Right atrium auricular region (tissue), 2 donors: ENCODE results near the gene SFTA2. TPM values are rescaled to one million over a fixed set of nuclear protein-coding genes. Genes with fewer than 3 reads are reported as not detected.

Experiments
- DNase-seq: peaks from one replicate; pipeline ENCODE4 v3.0.0-alpha.2; 2019; ENCODE audit warnings: low spot score
- H3K27ac ChIP-seq, 2 donors: fragments of 200-600 bp; sonication (generic); 1 replicate in 1 of 2; 2 replicates in 1 of 2; pipeline ENCODE4 v1.5.1; 2016 to 2019
- H3K27me3 ChIP-seq, 2 donors: fragments of 200-600 bp; sonication (generic); one replicate each; pipeline versions ENCODE4 v1.5.1 to v1.6.0; 2017 to 2019
- H3K36me3 ChIP-seq: fragments of 200-600 bp; sonication (generic); one replicate; pipeline ENCODE4 v1.5.1; 2016
- H3K4me1 ChIP-seq, 2 donors: fragments of 200-600 bp; sonication (generic); one replicate each; pipeline versions ENCODE4 v1.5.1 to v1.6.0; 2017 to 2019
- H3K4me3 ChIP-seq, 2 donors: fragments of 200-600 bp; sonication (generic); 1 replicate in 1 of 2; 2 replicates in 1 of 2; pipeline ENCODE4 v1.5.1; 2017 to 2019; ENCODE audit warnings: mild to moderate bottlenecking in 1 of 2, moderate library complexity in 1 of 2
- H3K9me3 ChIP-seq, 2 donors: fragments of 200-600 bp; sonication (generic); one replicate each; pipeline ENCODE4 v1.5.1; 2019
- CTCF ChIP-seq, 2 donors: fragments of 200-600 bp; sonication (generic); IDR thresholded peaks; one replicate each; pipeline ENCODE4 v1.5.1; 2019; ENCODE audit warnings: antibody characterized with exemption in 2 of 2
- microRNA-seq, 2 donors: library from miRNA; unstranded; fragments of <30 nt; microRNA quantifications; one replicate each; pipeline ENCODE4, GENCODE V29; 2016 to 2017; ENCODE audit warnings: borderline number of aligned reads in 2 of 2, borderline replicate concordance in 1 of 2
- total RNA-seq, 2 donors: library from RNA; depleted of rRNA; stranded (reverse); fragments of >200 nt; gene quantifications; one replicate each; pipeline ENCODE4 v1.1.0, GENCODE V29; 2016

Gene SFTA2
- total RNA-seq, 2 donors from 2014 or later: not detected

GRCh38 chr6:30883685-30884520 is 48.1 kb downstream of the SFTA2 start, which contains the start of gene DDR1:
Gene DDR1, plus strand, starts transcription at chr6:30884519. Its CDS starts 4,211 bp downstream, at chr6:30888730.
- H3K27ac ChIP-seq: peak within 1 kb of the TSS; percentile 88 to 95
- peak within 1 kb of the TSS; percentile 66 to 88 for H3K4me3 ChIP-seq
- no peaks in the 10 kb centered on the region for H3K36me3 ChIP-seq
- H3K27me3 ChIP-seq: no peaks in the 10 kb centered on the region
- DNase-seq: no peak
- TF ChIP-seq CTCF (IDR thresholded peaks at IDR 0.05): no peak
- peaks cover 0 to 59% of the 10 kb centered on the region in 2 donors for H3K4me1 ChIP-seq
- no peaks in the 10 kb centered on the region for H3K9me3 ChIP-seq

- H3K4me3 ChIP-seq: peak overlapping the region in 1 of 2 donors; percentile 88
- H3K36me3 ChIP-seq: no peaks in the 10 kb centered on the region
- TF ChIP-seq CTCF (IDR thresholded peaks at IDR 0.05): no peak
- H3K27ac ChIP-seq: peak overlapping the region; percentile 88 to 95
- peak; percentile 71 for DNase-seq
- no peaks in the 10 kb centered on the region for H3K27me3 ChIP-seq
- H3K9me3 ChIP-seq: no peaks in the 10 kb centered on the region
- peaks cover 0 to 52% of the 10 kb centered on the region in 2 donors for H3K4me1 ChIP-seq
These were observed 48.9 kb downstream of the SFTA2 start for GRCh38 chr6:30882759-30883684.

- no peak overlapping the region for H3K4me3 ChIP-seq
- no peak for TF ChIP-seq CTCF (IDR thresholded peaks at IDR 0.05)
- H3K9me3 ChIP-seq: no peaks in the 10 kb centered on the region
- no peak for DNase-seq
- no peaks in the 10 kb centered on the region for H3K27me3 ChIP-seq
- peak overlapping the region; percentile 88 to 95 for H3K27ac ChIP-seq
- H3K36me3 ChIP-seq: no peaks in the 10 kb centered on the region
- H3K4me1 ChIP-seq: peaks cover 0 to 55% of the 10 kb centered on the region in 2 donors
These were observed 49.7 kb downstream of the SFTA2 start for GRCh38 chr6:30882204-30882758.

GRCh38 chr6:30881392-30882203 is 50.4 kb downstream of the SFTA2 start:
- TF ChIP-seq CTCF (IDR thresholded peaks at IDR 0.05): no peak
- Histone ChIP-seq H3K27me3 (no peaks in the 10 kb centered on the region), H3K9me3 (no peaks in the 10 kb centered on the region), H3K4me1 (peaks cover 0 to 58% of the 10 kb centered on the region in 2 donors), H3K27ac (peak overlapping the region; percentile 88 to 95), H3K4me3 (no peak overlapping the region), H3K36me3 (no peaks in the 10 kb centered on the region)
- no peak for DNase-seq

Small RNAs within 50 kb of the gene (microRNA-seq; reads per million reads assigned to microRNA genes)
- gene MIR4640: 0 reads per million in 2 donors

Other genes with a start within 250 kb of the SFTA2 start
- 10 to 100 TPM; 17.5 to 33.2 TPM for gene PPP1R18, start 245.5 kb downstream of the SFTA2 start, total RNA-seq
- 1 to 10 TPM; 2.2 to 4.2 TPM for gene NRM, start 241.2 kb downstream of the SFTA2 start, total RNA-seq
- 10 to 100 TPM in 1 of 2 donors, 1 to 10 TPM in 1; 6.7 to 12.3 TPM for gene MDC1, start 214.9 kb downstream of the SFTA2 start, total RNA-seq
- gene TUBB, start 211.8 kb downstream of the SFTA2 start, total RNA-seq: 100 to 1,000 TPM; 121 to 236 TPM
- 100 to 1,000 TPM; 157 to 167 TPM for gene FLOT1, start 189.5 kb downstream of the SFTA2 start, total RNA-seq
- 100 to 1,000 TPM in 1 of 2 donors, 10 to 100 TPM in 1; 43.6 to 144 TPM for gene IER3, start 187.6 kb downstream of the SFTA2 start, total RNA-seq
- 100 to 1,000 TPM in 1 of 2 donors, 10 to 100 TPM in 1; 61.7 to 106 TPM for gene DDR1, start 47.7 kb downstream of the SFTA2 start, total RNA-seq
- gene GTF2H4, start 24.0 kb downstream of the SFTA2 start, total RNA-seq: 1 to 10 TPM; 3.6 to 4.0 TPM
- gene VARS2, start 17.9 kb downstream of the SFTA2 start, total RNA-seq: 10 to 100 TPM; 12.1 to 13.6 TPM
- gene MUCL3, start 8.8 kb upstream of the SFTA2 start, total RNA-seq: not detected
- not detected for gene MUC21, start 51.5 kb upstream of the SFTA2 start, total RNA-seq
- not detected for gene MUC22, start 78.3 kb upstream of the SFTA2 start, total RNA-seq
- not detected for gene C6orf15, start 180.4 kb upstream of the SFTA2 start, total RNA-seq
- gene PSORS1C1, start 182.6 kb upstream of the SFTA2 start, total RNA-seq: 1 to 10 TPM in 1 of 2 donors, under 1 TPM in 1; 0.33 to 1.5 TPM
- gene CDSN, start 188.3 kb upstream of the SFTA2 start, total RNA-seq: not detected
- gene PSORS1C2, start 206.9 kb upstream of the SFTA2 start, total RNA-seq: not detected
- 1 to 10 TPM; 7.6 to 9.1 TPM for gene CCHCR1, start 225.6 kb upstream of the SFTA2 start, total RNA-seq
- gene TCF19, start 226.4 kb upstream of the SFTA2 start, total RNA-seq: 1 to 10 TPM; 1.5 to 1.6 TPM
- not detected for gene POU5F1, start 238.5 kb upstream of the SFTA2 start, total RNA-seq